HepG2 (cell line): ENCODE results near the gene TMEM231. TPM values are rescaled to one million over a fixed set of nuclear protein-coding genes. Genes with fewer than 3 reads are reported as not detected.

Source experiments
- GABPB1 ChIP-seq: IDR thresholded peaks from 2 replicates; pipeline ENCODE4 v1.6.1; 2016; ENCODE audit warnings: mild to moderate bottlenecking, missing genetic modification reagents, moderate library complexity, missing compliant biosample characterization
- GRHL1 ChIP-seq: sonication (generic); formaldehyde crosslinking; conservative IDR thresholded peaks from 2 replicates; pipeline ENCODE4 v1.8.0; 2022; ENCODE audit warnings: missing genetic modification reagents
- HDAC6 ChIP-seq: fragments of 200-600 bp; sonication (generic); IDR thresholded peaks from 2 replicates; pipeline ENCODE4 v1.7.0; 2017; ENCODE audit warnings: mild to moderate bottlenecking, antibody characterized with exemption, low read length, low read depth
- HNRNPL ChIP-seq: fragments of 200-400 bp; formaldehyde crosslinking; IDR thresholded peaks from 2 replicates; pipeline ENCODE4 v1.6.1; 2017; ENCODE audit warnings: mild to moderate bottlenecking, low read depth, low read length
- IRF1 ChIP-seq: sonication (generic); formaldehyde crosslinking; IDR thresholded peaks from 2 replicates; pipeline ENCODE4 v1.4.0; 2020; ENCODE audit warnings: low read depth, mild to moderate bottlenecking, missing genetic modification reagents
- MBD4 ChIP-seq: IDR thresholded peaks from 2 replicates; pipeline ENCODE4 v1.6.1; 2012; ENCODE audit warnings: low read length, inconsistent platforms, borderline replicate concordance
- PPARG ChIP-seq: conservative IDR thresholded peaks from 2 replicates; pipeline ENCODE4 v1.6.1; 2016; ENCODE audit warnings: missing biosample characterization, missing genetic modification reagents
- SP2 ChIP-seq: sonication (generic); formaldehyde crosslinking; IDR thresholded peaks from 2 replicates; pipeline ENCODE4 v1.5.1; 2020; ENCODE audit warnings: mild to moderate bottlenecking, missing genetic modification reagents
- TSC22D2 ChIP-seq: sonication (generic); formaldehyde crosslinking; IDR thresholded peaks from 2 replicates; pipeline ENCODE4 v1.5.1; 2020; ENCODE audit warnings: missing genetic modification reagents, mild to moderate bottlenecking, borderline replicate concordance
- WIZ ChIP-seq: sonication (generic); formaldehyde crosslinking; IDR thresholded peaks from 2 replicates; pipeline ENCODE4 v1.5.1; 2020; ENCODE audit warnings: mild to moderate bottlenecking, missing genetic modification reagents
- ZBTB14 ChIP-seq: sonication (generic); formaldehyde crosslinking; IDR thresholded peaks from 2 replicates; pipeline ENCODE4 v1.4.0; 2020; ENCODE audit warnings: missing genetic modification reagents
- ZFY ChIP-seq: sonication (generic); formaldehyde crosslinking; IDR thresholded peaks from 2 replicates; pipeline ENCODE4 v1.4.0; 2020; ENCODE audit warnings: missing genetic modification reagents
- ZMAT3 ChIP-seq: sonication (generic); formaldehyde crosslinking; conservative IDR thresholded peaks from 2 replicates; pipeline ENCODE4 v1.7.0; 2021; ENCODE audit warnings: missing genetic modification reagents
- ZNF12 ChIP-seq: sonication (generic); formaldehyde crosslinking; IDR thresholded peaks from 2 replicates; pipeline ENCODE4 v1.5.0; 2020; ENCODE audit warnings: missing genetic modification reagents
- ZNF251 ChIP-seq: sonication (generic); formaldehyde crosslinking; IDR thresholded peaks from 2 replicates; pipeline ENCODE4 v1.9.0; 2021; ENCODE audit warnings: mild to moderate bottlenecking, missing genetic modification reagents
- ZNF260 ChIP-seq: sonication (generic); formaldehyde crosslinking; IDR thresholded peaks from 2 replicates; pipeline ENCODE4 v1.4.0; 2020; ENCODE audit warnings: missing genetic modification reagents, low read depth, mild to moderate bottlenecking, borderline replicate concordance
- ZNF34 ChIP-seq: sonication (generic); formaldehyde crosslinking; IDR thresholded peaks from 2 replicates; pipeline ENCODE4 v1.4.0; 2020; ENCODE audit warnings: mild to moderate bottlenecking, missing genetic modification reagents, borderline replicate concordance
- ZNF660 ChIP-seq: sonication (generic); formaldehyde crosslinking; IDR thresholded peaks from 2 replicates; pipeline ENCODE4 v1.5.1; 2020; ENCODE audit warnings: mild to moderate bottlenecking, low read depth, missing genetic modification reagents, borderline replicate concordance
- ZNF737 ChIP-seq: sonication (generic); formaldehyde crosslinking; IDR thresholded peaks from 2 replicates; pipeline ENCODE4 v1.5.0; 2020; ENCODE audit warnings: missing genetic modification reagents, mild to moderate bottlenecking, borderline replicate concordance
- ZNF75D ChIP-seq: sonication (generic); formaldehyde crosslinking; IDR thresholded peaks from 2 replicates; pipeline ENCODE4 v1.8.1; 2023; ENCODE audit warnings: missing genetic modification reagents, mild to moderate bottlenecking, borderline replicate concordance
- polyA plus RNA-seq, 8 experiments: library from polyadenylated mRNA; depleted of rRNA in 3 of 8; stranded (reverse) in 7 of 8; unstranded in 1 of 8; fragments of >200 nt; fragmentation: Illumina TruSeq in 4 of 8; extraction: Trizol in 4 of 8; gene quantifications; 2 replicates each; pipeline versions ENCODE4 v1.2.1 to v1.2.3, GENCODE V29; 2011 to 2016; ENCODE audit warnings: low read depth in 4 of 8, missing spikeins in 1 of 8, mixed read lengths in 1 of 8; ENCODE audit not compliant: insufficient read depth in 1 of 8
- total RNA-seq, 5 experiments: library from RNA; depleted of rRNA; stranded (reverse); fragments of >200 nt; fragmentation: Illumina TruSeq; extraction: Trizol; gene quantifications; 2 replicates each; pipeline ENCODE4 v1.2.3, GENCODE V29; 2016; ENCODE audit warnings: low read depth in 1 of 5
- TF ChIP-seq, protein P1 (sequence below): sonication (generic); formaldehyde crosslinking; IDR thresholded peaks from 2 replicates; pipeline ENCODE4 v1.8.0; 2022; ENCODE audit warnings: low read depth, missing genetic modification reagents

Gene TMEM231
- total and polyA plus RNA-seq, 2 of the 13 experiments (the other 11 are each of a cell fraction or from before 2014, with no cell fraction given) = 3.5 to 7.4 TPM

DNA sequence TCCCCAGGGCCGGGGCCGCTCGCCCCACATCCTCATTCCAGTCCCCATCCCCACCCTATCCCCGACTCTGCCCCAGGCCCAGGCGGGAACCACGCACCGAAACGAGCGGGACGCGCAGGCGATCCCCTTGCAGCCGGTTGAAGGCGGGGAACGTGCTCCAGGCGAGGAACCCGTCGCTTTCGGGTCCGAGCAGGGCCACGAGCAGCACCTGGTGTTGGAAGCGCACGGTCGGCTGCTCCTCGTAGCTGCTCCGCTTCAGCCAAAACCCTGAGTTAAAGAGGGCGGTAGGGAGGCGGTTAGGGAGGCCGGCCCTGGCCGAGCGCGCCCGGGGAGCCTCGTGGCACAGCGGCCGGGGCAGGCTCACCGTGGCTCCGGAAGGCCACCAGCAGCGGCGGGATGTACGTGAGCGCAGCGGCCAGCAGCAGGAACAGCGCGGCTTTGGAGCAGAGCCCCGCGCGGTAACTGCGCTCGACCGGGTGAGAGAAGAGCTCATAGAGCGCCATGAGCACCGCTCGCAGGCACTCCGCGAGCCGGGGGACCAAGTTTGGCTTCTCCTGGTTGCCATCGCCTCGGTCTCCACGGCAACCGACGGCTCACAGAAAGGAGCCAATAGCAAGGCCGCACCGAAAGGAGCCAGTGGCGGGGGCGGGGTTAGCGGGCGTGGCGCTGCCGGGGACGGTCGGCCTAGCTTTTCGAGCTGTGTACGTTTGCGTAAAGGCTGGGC lies at the start of gene TMEM231 (continued):
- no peak for TF ChIP-seq HDAC6
- no peak for TF ChIP-seq MBD4
- TF ChIP-seq PPARG (CRISPR knock-in tag) = no peak
- 0 out of 2 replicates have a peak, but pooled peaks have one; percentile 12 for TF ChIP-seq ZNF12 (CRISPR knock-in tag)
- peak; percentile 71 for TF ChIP-seq ZFY (CRISPR knock-in tag)
- no peak for TF ChIP-seq ZBTB14 (CRISPR knock-in tag)
- 0 out of 2 replicates have a peak, but pooled peaks have one; percentile 39 for TF ChIP-seq ZNF660 (CRISPR knock-in tag)
- TF ChIP-seq TSC22D2 (CRISPR knock-in tag) = no peak
- TF ChIP-seq, protein P1, sequence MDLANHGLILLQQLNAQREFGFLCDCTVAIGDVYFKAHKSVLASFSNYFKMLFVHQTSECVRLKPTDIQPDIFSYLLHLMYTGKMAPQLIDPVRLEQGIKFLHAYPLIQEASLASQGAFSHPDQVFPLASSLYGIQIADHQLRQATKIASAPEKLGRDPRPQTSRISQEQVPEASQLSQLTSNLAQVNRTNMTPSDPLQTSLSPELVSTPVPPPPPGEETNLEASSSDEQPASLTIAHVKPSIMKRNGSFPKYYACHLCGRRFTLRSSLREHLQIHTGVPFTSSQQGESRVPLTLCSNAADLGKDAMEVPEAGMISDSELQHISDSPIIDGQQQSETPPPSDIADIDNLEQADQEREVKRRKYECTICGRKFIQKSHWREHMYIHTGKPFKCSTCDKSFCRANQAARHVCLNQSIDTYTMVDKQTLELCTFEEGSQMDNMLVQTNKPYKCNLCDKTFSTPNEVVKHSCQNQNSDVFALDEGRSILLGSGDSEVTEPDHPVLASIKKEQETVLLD (CRISPR knock-in tag) = no peak; the same call in 1 of the 2 replicates
- TF ChIP-seq ZNF260 (CRISPR knock-in tag) = peak; percentile 67; the same call in 1 of the 2 replicates
- peak; percentile 74; the same call in 1 of the 2 replicates for TF ChIP-seq ZMAT3 (CRISPR knock-in tag)
- peak; percentile 63 for TF ChIP-seq SP2 (CRISPR knock-in tag)
- no peak for TF ChIP-seq ZNF75D (CRISPR knock-in tag)
- peak; percentile 77 for TF ChIP-seq GABPB1 (CRISPR knock-in tag)
- no peak for TF ChIP-seq GRHL1 (CRISPR knock-in tag)
- no peak for TF ChIP-seq HNRNPL
- TF ChIP-seq IRF1 (CRISPR knock-in tag) = peak; percentile 87; the same call in 1 of the 2 replicates
- peak; percentile 79; the same call in 1 of the 2 replicates for TF ChIP-seq ZNF34
- 0 out of 2 replicates have a peak, but pooled peaks have one; percentile 11 for TF ChIP-seq ZNF251
- TF ChIP-seq ZNF737 = no peak
- no peak for TF ChIP-seq WIZ
